Cardiac muscle cell (in vitro differentiated cells and primary cell): ENCODE results near the gene TK2. TPM values are rescaled to one million over a fixed set of nuclear protein-coding genes. Genes with fewer than 3 reads are reported as not detected.

Experiments
- DNase-seq, 2 donors: peaks; one replicate each; pipeline versions ENCODE4 v3.0.0 to v3.0.0-alpha.2; 2010 to 2017; ENCODE audit warnings: low read depth in 1 of 2, low spot score in 1 of 2
- H3K27ac ChIP-seq: fragments of 200-600 bp; sonication (generic); 2 replicates; pipeline ENCODE4 v1.5.1; 2016
- H3K27me3 ChIP-seq: fragments of 200-600 bp; sonication (generic); 2 replicates; pipeline ENCODE4 v1.6.0; 2016; ENCODE audit warnings: control low read depth
- H3K36me3 ChIP-seq: fragments of 200-600 bp; sonication (generic); 2 replicates; pipeline ENCODE4 v1.5.1; 2016; ENCODE audit warnings: control low read depth
- H3K4me1 ChIP-seq: fragments of 200-600 bp; sonication (generic); 2 replicates; pipeline ENCODE4 v1.8.1; 2017; ENCODE audit warnings: low read depth, mild to moderate bottlenecking, mixed run types
- H3K4me3 ChIP-seq: fragments of 200-600 bp; sonication (generic); 2 replicates; pipeline ENCODE4 v1.5.1; 2016; ENCODE audit warnings: mild to moderate bottlenecking
- H3K9me3 ChIP-seq: fragments of 200-600 bp; sonication (generic); 2 replicates; pipeline ENCODE4 v1.5.1; 2017; ENCODE audit warnings: low read depth, mild to moderate bottlenecking, control low read depth
- polyA plus RNA-seq: library from polyadenylated mRNA; unstranded; fragments of >200 nt; fragmentation: Nextera tagmentation; extraction: Ambion mirVana; gene quantifications from 2 replicates; pipeline ENCODE4 v1.2.1, GENCODE V29; 2016
- total RNA-seq: library from RNA; depleted of rRNA; stranded (reverse); fragments of >200 nt; gene quantifications from 2 replicates; pipeline ENCODE4 v1.2.3, GENCODE V29; 2016
- TF ChIP-seq, protein P1 (sequence below): IDR thresholded peaks from 2 replicates; pipeline ENCODE4 v1.5.1; 2012; ENCODE audit warnings: low read depth, mild to moderate bottlenecking, low read length

Gene TK2
- total and polyA plus RNA-seq, 2 experiments from 2014 or later, result 19.8 to 20.9 TPM

- no peaks in the 10 kb centered on the region for H3K4me1 ChIP-seq
- H3K27me3 ChIP-seq, result no peaks in the 10 kb centered on the region
- peaks cover 14% of the 10 kb centered on the region for H3K36me3 ChIP-seq
- TF ChIP-seq, protein P1, sequence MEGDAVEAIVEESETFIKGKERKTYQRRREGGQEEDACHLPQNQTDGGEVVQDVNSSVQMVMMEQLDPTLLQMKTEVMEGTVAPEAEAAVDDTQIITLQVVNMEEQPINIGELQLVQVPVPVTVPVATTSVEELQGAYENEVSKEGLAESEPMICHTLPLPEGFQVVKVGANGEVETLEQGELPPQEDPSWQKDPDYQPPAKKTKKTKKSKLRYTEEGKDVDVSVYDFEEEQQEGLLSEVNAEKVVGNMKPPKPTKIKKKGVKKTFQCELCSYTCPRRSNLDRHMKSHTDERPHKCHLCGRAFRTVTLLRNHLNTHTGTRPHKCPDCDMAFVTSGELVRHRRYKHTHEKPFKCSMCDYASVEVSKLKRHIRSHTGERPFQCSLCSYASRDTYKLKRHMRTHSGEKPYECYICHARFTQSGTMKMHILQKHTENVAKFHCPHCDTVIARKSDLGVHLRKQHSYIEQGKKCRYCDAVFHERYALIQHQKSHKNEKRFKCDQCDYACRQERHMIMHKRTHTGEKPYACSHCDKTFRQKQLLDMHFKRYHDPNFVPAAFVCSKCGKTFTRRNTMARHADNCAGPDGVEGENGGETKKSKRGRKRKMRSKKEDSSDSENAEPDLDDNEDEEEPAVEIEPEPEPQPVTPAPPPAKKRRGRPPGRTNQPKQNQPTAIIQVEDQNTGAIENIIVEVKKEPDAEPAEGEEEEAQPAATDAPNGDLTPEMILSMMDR, result no peak
- no peak overlapping the region for H3K27ac ChIP-seq
- no peak overlapping the region for H3K4me3 ChIP-seq
- H3K9me3 ChIP-seq, result no peaks in the 10 kb centered on the region
- DNase-seq, result peak in 1 of 2 donors; percentile 58
Observed at GRCh38 chr16:66525396-66526180, 24.3 kb downstream of the TK2 start.

- Histone ChIP-seq H3K4me3 (no peak overlapping the region), H3K4me1 (no peaks in the 10 kb centered on the region), H3K36me3 (peaks cover 6% of the 10 kb centered on the region), H3K27ac (no peak overlapping the region), H3K27me3 (no peaks in the 10 kb centered on the region), H3K9me3 (no peaks in the 10 kb centered on the region)
- TF ChIP-seq, protein P1, result no peak
- DNase-seq, result no peak
Observed at GRCh38 chr16:66524601-66525164, 25.2 kb downstream of the TK2 start.

- peaks cover 6% of the 10 kb centered on the region for H3K36me3 ChIP-seq
- H3K27ac ChIP-seq, result no peak overlapping the region
- TF ChIP-seq, protein P1, result no peak
- no peaks in the 10 kb centered on the region for H3K9me3 ChIP-seq
- no peak overlapping the region for H3K4me3 ChIP-seq
- DNase-seq, result peak in 1 of 2 donors; percentile 55
- no peaks in the 10 kb centered on the region for H3K27me3 ChIP-seq
- H3K4me1 ChIP-seq, result no peaks in the 10 kb centered on the region
Observed at GRCh38 chr16:66523861-66524354, 26.0 kb downstream of the TK2 start.

- Histone ChIP-seq H3K4me3 (no peak overlapping the region), H3K27ac (no peak overlapping the region)
Observed at GRCh38 chr16:66522816-66523590, 26.9 kb downstream of the TK2 start.

More at GRCh38 chr16:66522816-66523590, 26.9 kb downstream of the TK2 start:
- TF ChIP-seq, protein P1, result no peak
- DNase-seq, result no peak
- Histone ChIP-seq H3K36me3 (no peaks in the 10 kb centered on the region), H3K27me3 (no peaks in the 10 kb centered on the region), H3K4me1 (no peaks in the 10 kb centered on the region), H3K9me3 (no peaks in the 10 kb centered on the region)
